Fibroblast of peridontal ligament (primary cell): Measurements from ENCODE around the gene SYT15B.
"Not testable (repeated sequence)": the region's sequence is repeated elsewhere in the genome, so short reads cannot be mapped to it uniquely, and the experiment has no call there.

Experiments
- DNase-seq: peaks from one replicate; pipeline ENCODE4 v3.0.0-alpha.2; 2010; ENCODE audit errors: extremely low read depth

Gene SYT15B

DNA sequence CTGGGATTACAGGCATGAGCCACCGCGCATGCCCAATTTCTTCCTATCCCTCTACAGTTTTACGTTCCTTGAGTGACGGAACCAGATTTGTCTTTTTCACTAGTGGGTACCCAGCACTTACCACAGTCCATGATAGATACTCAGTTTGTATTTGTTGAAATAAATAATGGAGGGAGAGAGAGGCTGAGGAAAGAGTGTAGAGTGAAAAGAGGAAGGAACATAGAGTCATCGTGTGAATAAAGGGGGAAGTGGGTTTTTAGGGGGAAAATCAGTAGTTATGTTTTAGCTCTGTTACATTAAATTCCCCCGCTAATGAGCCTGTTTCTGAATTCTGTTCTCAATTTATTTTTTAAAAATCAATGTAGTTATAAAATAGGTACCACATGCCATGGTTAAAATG, 37.7 kb downstream of the SYT15B start:
- DNase-seq = not testable (repeated sequence)

DNA sequence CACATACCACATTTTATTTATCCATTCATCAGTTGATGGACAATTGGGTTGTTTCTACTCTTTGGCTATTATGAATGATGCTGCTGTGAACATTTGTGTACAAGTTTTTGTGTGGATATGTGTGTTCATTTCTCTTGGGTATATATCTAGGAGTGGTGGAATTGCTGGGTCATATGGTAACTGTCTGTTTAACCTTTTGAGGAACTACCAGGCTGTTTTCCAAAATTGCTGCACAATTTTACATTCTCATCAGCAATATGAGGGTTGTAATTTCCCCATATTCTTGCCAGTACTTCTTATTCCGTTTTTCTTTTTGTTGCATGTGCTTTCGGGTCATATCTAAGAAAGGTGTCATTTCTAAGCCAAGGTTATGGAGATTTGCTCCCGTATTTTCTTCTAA, 38.3 kb downstream of the SYT15B start:
- not testable (repeated sequence) for DNase-seq

DNA sequence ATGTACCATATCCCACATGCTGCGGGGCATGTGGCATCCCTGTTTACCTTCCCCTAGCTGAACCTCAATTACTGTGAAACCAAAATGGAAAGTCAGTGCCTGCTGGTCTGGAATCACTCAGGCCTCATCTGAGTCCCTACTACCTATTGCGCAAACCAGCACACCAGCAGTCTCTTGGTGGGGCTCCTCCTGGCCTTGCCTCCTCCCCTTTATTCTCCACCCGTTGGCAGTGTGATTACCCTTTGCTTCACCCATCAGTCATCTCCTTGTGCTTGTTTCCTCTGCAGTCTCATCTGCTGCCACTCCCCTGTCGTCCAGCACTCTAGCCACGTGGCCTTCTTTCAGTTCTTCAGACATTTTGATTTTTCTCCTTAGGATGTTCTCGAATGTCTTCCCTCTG, 39.3 kb downstream of the SYT15B start:
- not testable (repeated sequence) for DNase-seq

DNA sequence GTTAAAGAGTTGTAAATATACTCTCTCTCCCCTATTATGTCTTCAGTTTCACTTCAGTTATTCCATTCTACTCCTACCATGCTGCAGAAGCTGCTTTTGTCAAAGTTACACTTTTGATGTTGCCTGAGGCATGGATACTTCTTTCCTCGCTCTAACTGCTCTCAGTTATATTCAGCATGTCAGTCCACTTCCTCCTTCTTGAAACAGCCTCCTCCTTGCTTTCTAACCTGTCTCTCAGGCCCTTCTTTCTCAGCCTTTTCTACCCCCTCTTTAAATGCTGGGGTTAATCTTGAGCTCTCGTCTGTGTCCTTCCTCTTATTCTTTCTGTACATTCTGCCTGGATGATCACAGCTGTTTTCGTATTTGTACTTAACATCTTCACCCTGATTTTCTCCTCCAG, 40.0 kb downstream of the SYT15B start:
- DNase-seq = not testable (repeated sequence)

DNA sequence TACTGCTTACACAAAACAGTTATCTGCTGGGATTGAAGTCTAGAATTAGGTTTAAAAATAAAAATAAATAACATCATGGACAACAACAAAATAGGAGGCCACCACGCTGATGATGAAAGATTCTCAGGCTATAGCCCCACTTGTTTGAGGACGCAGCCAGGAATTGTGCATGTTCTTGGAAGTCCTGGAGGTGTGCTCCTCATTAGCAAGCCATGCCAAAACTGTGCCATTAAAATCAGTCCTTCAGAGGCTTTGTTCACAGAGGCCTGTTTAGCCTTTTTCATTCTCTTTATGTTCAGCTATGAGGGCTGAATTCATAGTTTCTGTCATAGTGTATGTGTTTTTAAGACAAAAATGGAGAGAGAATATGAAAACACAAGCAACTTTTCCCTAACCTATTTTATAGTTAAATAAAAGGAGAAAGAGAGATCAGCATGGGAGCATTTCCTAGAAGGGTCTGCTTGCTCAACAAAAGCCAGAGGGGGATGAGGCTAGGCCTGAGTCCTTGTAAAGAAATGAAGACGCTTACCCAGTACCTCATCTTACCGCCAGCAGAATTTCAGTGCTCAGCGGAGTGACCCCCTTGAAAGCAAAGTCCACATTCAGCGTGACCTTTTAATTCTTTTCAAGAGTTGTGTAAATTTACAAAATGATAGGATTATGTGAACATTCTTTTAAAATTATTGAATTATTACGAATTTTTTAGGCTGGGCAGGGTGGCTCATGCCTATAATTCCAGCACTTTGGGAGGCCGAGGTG, 46.2 kb downstream of the SYT15B start:
- DNase-seq = not testable (repeated sequence)
